ENCODE results near the gene PIP. TPM values are rescaled to one million over a fixed set of nuclear protein-coding genes. Genes with fewer than 3 reads are reported as not detected.
"Not testable (repeated sequence)": the region's sequence is repeated elsewhere in the genome, so short reads cannot be mapped to it uniquely, and the experiment has no call there.

Gene PIP, protein sequence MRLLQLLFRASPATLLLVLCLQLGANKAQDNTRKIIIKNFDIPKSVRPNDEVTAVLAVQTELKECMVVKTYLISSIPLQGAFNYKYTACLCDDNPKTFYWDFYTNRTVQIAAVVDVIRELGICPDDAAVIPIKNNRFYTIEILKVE
- total RNA-seq (not detected), polyA plus RNA-seq (ENCODE audit: insufficient read depth, low read depth, low replicate concordance) (not detected)
- long read RNA-seq, donor 1: 0 reads
- long read RNA-seq, donor 2: 0 reads

DNA sequence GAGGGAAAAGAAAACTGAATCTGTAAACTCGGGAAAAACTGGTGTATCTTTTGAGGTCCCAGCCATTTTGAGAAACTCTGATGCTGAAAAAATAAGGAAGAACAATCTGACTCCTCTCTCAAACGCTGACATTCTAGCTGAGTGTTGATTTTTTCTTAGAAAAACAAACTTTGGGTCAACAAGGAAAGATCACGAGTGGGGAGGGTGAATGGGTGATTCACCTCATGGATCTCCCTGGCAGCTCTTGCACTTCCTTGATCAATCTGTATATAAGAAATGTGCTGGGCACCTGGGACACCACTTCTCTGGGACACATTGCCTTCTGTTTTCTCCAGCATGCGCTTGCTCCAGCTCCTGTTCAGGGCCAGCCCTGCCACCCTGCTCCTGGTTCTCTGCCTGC is at the start of gene PIP:
PIP (plus strand) TSS at position 297 of the 400 bp plus-strand sequence; CDS start at position 337, 40 bp downstream.
- intact Hi-C loops (cut with DNase I; ENCODE audit: low total_unique reads): no loop called here

DNA sequence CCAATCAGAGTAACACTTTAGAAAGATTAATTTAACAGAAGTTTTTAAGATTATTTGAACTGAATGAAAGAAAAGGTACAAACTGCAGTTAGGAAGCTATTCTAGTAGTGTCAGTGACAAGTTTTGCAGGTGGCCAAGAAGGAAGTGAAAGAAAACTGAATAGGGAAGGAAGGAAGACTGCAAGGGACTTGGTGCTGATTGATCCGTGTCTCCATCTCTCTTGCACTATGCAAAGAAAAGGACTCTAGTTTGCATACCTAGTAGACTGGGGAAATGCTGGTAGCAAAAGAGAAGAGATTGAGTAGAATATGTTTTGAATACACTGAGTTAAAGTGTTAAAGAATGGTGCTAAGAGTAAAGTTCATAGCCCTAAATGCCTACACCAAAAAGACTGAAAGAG is 46.8 kb upstream of the PIP start:
- H3K36me3 ChIP-seq (ENCODE audit: low read depth, missing control alignments): no peaks in the 10 kb centered on the region
- TF ChIP-seq, protein P1, sequence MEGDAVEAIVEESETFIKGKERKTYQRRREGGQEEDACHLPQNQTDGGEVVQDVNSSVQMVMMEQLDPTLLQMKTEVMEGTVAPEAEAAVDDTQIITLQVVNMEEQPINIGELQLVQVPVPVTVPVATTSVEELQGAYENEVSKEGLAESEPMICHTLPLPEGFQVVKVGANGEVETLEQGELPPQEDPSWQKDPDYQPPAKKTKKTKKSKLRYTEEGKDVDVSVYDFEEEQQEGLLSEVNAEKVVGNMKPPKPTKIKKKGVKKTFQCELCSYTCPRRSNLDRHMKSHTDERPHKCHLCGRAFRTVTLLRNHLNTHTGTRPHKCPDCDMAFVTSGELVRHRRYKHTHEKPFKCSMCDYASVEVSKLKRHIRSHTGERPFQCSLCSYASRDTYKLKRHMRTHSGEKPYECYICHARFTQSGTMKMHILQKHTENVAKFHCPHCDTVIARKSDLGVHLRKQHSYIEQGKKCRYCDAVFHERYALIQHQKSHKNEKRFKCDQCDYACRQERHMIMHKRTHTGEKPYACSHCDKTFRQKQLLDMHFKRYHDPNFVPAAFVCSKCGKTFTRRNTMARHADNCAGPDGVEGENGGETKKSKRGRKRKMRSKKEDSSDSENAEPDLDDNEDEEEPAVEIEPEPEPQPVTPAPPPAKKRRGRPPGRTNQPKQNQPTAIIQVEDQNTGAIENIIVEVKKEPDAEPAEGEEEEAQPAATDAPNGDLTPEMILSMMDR (IDR thresholded peaks at IDR 0.05): no peak
- no peak for TF ChIP-seq POLR2A (IDR thresholded peaks at IDR 0.05)
- no peak overlapping the region for H3K4me3 ChIP-seq
- no peaks in the 10 kb centered on the region for H3K9me3 ChIP-seq
- DNase-seq: no peak
- intact Hi-C loops (cut with DNase I; ENCODE audit: low total_unique reads): no loop called here
- no peak overlapping the region for H3K27ac ChIP-seq
- no peaks in the 10 kb centered on the region for H3K27me3 ChIP-seq
- WGBS, 2 donors: 74 to 83% methylated on average over 1 of the region's 1 CpG
- no peaks in the 10 kb centered on the region for H3K4me1 ChIP-seq

More for the DNA sequence above, at the start of gene PIP:
- H3K4me1 ChIP-seq: no peaks in the 10 kb centered on the region
- no peak for DNase-seq
- no peak within 1 kb of the TSS for H3K4me3 ChIP-seq
- H3K27ac ChIP-seq: no peak within 1 kb of the TSS
- H3K36me3 ChIP-seq (ENCODE audit: low read depth, missing control alignments): no peaks in the 10 kb centered on the region
- WGBS, 2 donors: 56 to 59% methylated on average over 4 of the region's 4 CpGs
- TF ChIP-seq POLR2A (IDR thresholded peaks at IDR 0.05): no peak
- TF ChIP-seq, protein P1 (IDR thresholded peaks at IDR 0.05): no peak
- H3K27me3 ChIP-seq: no peaks in the 10 kb centered on the region
- H3K9me3 ChIP-seq: no peaks in the 10 kb centered on the region

DNA sequence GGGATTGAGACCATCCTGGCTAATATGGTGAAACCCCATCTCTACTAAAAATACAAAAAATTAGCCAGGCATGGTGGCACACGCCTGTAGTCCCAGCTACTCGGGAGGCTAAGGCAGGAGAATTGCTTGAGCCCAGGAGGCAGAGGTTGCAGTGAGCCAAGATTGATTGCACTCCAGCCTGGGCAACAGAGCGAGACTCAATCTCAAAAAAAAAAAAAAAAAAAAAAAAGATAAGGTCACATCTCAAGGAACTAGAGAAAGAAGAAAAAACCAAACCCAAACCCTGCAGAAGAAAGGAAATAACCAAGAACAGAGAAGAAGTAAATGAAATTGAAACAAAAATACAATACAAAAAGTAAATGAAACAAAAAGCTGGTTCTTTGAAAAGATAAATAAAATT is 46.3 kb upstream of the PIP start:
- H3K9me3 ChIP-seq; H3K4me1 ChIP-seq; H3K27me3 ChIP-seq; intact Hi-C loops (cut with DNase I; ENCODE audit: low total_unique reads); H3K27ac ChIP-seq; H3K4me3 ChIP-seq; DNase-seq; H3K36me3 ChIP-seq (ENCODE audit: low read depth, missing control alignments): not testable (repeated sequence)
- WGBS, 2 donors: 91 to 95% methylated on average over 3 of the region's 3 CpGs

DNA sequence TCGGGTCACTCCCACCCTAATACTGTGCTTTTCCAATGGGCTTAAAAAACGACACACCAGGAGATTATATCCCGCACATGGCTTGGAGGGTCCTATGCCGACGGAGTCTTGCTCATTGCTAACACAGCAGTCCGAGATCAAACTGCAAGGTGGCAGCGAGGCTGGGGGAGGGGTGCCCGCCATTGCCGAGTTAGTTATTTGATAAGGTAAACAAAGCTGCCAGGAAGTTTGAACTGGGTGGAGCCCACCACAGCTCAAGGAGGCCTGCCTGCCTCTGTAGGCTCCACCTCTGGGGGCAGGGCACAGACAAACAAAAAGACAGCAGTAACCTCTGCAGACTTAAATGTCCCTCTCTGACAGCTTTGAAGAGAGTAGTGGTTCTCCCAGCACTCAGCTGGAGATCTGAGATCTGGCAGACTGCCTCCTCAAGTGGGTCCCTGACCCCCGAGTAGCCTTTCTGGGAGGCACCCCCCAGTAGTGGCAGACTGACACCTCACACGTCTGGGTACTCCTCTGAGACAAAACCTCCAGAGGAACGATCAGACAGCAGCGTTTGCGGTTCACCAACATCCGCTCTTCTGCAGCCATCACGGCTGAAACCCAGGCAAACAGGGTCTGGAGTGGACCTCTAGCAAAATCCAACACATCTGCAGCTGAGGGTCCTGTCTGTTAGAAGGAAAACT is 43.2 kb upstream of the PIP start:
- H3K27me3 ChIP-seq; H3K27ac ChIP-seq; DNase-seq; H3K4me3 ChIP-seq; H3K9me3 ChIP-seq; H3K36me3 ChIP-seq (ENCODE audit: low read depth, missing control alignments); intact Hi-C loops (cut with DNase I; ENCODE audit: low total_unique reads); H3K4me1 ChIP-seq: not testable (repeated sequence)
- 91 to 95% methylated on average over 16 of the region's 16 CpGs for WGBS, 2 donors

DNA sequence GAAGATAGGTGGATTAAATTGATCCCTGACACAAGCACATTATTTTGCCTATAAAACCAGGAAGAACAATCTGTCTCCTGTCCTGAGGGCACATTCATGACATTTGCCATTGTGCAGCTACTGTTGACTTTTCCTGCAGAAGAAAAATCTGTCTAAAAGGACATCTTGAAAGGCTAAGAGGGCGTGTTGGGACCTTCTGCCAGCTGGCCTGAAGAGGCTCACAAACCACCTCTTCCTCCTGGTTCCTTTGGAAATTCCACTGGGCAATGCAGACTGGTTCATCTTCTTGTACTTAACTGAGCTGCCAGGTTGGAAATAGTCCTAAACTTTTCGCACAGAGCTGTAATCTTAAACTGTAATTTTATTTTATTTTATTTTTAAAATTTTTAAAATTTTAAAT is 35.7 kb upstream of the PIP start:
- no peak for DNase-seq
- intact Hi-C loops (cut with DNase I; ENCODE audit: low total_unique reads): no loop called here

DNA sequence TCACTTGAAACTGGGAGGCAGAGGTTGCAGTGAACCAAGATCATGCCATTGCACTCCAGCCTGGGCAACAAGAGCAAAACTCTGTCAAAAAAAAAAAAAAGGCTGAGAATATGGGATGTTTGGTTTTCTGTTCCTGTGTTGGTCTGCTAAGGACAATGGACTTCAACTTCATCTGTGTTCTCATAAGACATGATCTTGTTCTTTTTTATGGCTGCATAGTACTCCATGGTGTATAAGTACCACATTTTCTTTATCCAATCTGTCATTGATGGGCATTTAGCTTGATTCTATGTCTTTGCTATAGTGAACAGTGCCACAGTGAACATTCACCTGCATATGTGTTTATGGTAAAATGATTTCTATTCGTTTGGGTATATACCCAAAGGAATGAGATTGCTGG is 32.3 kb upstream of the PIP start:
- H3K27ac ChIP-seq; H3K9me3 ChIP-seq; H3K27me3 ChIP-seq; H3K4me1 ChIP-seq; H3K4me3 ChIP-seq; H3K36me3 ChIP-seq (ENCODE audit: low read depth, missing control alignments); DNase-seq; intact Hi-C loops (cut with DNase I; ENCODE audit: low total_unique reads): not testable (repeated sequence)
- 84 to 86% methylated on average over 1 of the region's 1 CpG for WGBS, 2 donors

More for the DNA sequence above, 35.7 kb upstream of the PIP start:
- WGBS, 2 donors: 84 to 87% methylated on average over 2 of the region's 2 CpGs
- Histone ChIP-seq H3K36me3 (ENCODE audit: low read depth, missing control alignments) (no peaks in the 10 kb centered on the region), H3K27ac (no peak overlapping the region), H3K9me3 (no peaks in the 10 kb centered on the region), H3K4me1 (no peaks in the 10 kb centered on the region), H3K4me3 (no peak overlapping the region), H3K27me3 (no peaks in the 10 kb centered on the region)
- TF ChIP-seq POLR2A (IDR thresholded peaks at IDR 0.05): no peak
- TF ChIP-seq, protein P1 (IDR thresholded peaks at IDR 0.05): no peak

All from testis (tissue), 5 donors.